ENCODE measurements around the gene AP3S1. TPM values are rescaled to one million over a fixed set of nuclear protein-coding genes. Genes with fewer than 3 reads are reported as not detected.
"Not testable (repeated sequence)": the region's sequence is repeated elsewhere in the genome, so short reads cannot be mapped to it uniquely, and the experiment has no call there.

Gene AP3S1
- total RNA-seq, 2 experiments from 2014 or later = 82.6 to 83.3 TPM

GRCh38 chr5:115858396-115858795 is 16.7 kb downstream of the AP3S1 start:
- Mint-ChIP-seq H3K36me3 (peaks cover 19% of the 10 kb centered on the region), H3K4me3 (peak overlapping the region; percentile 31), H3K4me1 (peaks cover 11% of the 10 kb centered on the region), H3K9me3 (peaks cover 10% of the 10 kb centered on the region), H3K27ac (no peak overlapping the region), H3K27me3 (no peaks in the 10 kb centered on the region)
- POLR2A ChIA-PET = no interaction called here
- DNase-seq (no peak), ATAC-seq (ENCODE audit: low read depth) (no peak)

- POLR2A ChIA-PET = no interaction called here
- H3K4me3 Mint-ChIP-seq = no peak overlapping the region
Measured at GRCh38 chr5:115859378-115859777, 17.6 kb downstream of the AP3S1 start.

GRCh38 chr5:115869256-115869795 is 27.6 kb downstream of the AP3S1 start:
- Mint-ChIP-seq H3K27me3 (no peaks in the 10 kb centered on the region), H3K9me3 (no peaks in the 10 kb centered on the region), H3K27ac (no peak overlapping the region), H3K36me3 (peaks cover 30% of the 10 kb centered on the region), H3K4me1 (no peaks in the 10 kb centered on the region), H3K4me3 (no peak overlapping the region)
- POLR2A ChIA-PET = no interaction called here
- DNase-seq (no peak), ATAC-seq (ENCODE audit: low read depth) (no peak)

More at GRCh38 chr5:115859378-115859777, 17.6 kb downstream of the AP3S1 start:
- Mint-ChIP-seq H3K27ac (no peak overlapping the region), H3K4me1 (peaks cover 11% of the 10 kb centered on the region), H3K36me3 (peaks cover 11% of the 10 kb centered on the region), H3K27me3 (no peaks in the 10 kb centered on the region), H3K9me3 (peaks cover 3% of the 10 kb centered on the region)
- ATAC-seq (ENCODE audit: low read depth) (no peak), DNase-seq (no peak)

DNA sequence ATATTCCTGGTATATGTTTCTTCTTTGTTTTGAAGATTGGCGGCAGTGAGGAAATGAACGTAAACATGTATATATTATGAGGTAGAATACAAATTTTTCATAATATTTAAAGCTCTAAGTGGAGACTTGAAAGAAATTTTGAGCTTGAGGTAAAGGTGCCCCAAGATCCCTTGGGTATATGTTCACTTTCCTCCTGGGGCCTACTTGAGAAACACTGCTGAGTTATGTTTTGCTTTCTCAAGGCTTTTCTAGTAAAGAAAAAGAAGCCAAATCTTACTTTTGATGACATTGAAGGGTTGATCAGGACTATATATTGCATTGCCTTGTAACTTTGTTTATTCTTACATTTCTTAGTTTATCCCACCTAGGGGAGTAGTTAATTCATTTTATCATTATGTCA is 30.7 kb downstream of the AP3S1 start:
- no peak overlapping the region for H3K4me3 Mint-ChIP-seq
- no peaks in the 10 kb centered on the region for H3K9me3 Mint-ChIP-seq
- no peaks in the 10 kb centered on the region for H3K4me1 Mint-ChIP-seq
- no peaks in the 10 kb centered on the region for H3K27me3 Mint-ChIP-seq
- H3K36me3 Mint-ChIP-seq = peaks cover 48% of the 10 kb centered on the region
- H3K27ac Mint-ChIP-seq = no peak overlapping the region
- DNase-seq (no peak), ATAC-seq (ENCODE audit: low read depth) (no peak)
- POLR2A ChIA-PET = no interaction called here

DNA sequence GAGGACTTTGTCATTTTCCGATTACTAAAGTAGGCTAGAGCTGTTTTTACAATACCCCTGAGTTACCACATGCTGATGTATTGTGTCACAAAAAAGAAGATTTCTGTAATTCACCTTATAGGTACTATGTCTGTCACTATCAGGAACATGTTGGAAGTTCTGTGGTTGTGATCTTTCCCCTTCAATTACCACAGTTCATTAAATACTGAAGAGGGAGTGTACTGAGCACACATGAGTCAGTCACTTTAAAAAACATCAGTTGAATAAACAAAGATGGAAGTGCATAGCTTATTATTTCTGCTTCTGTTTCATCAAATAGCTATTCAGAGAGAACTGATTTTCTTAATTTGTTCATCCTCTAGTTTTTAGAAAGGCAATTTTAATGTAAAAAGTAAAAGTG is 31.7 kb downstream of the AP3S1 start:
- POLR2A ChIA-PET = no interaction called here
- Mint-ChIP-seq H3K27me3 (no peaks in the 10 kb centered on the region), H3K9me3 (no peaks in the 10 kb centered on the region), H3K27ac (no peak overlapping the region), H3K36me3 (peaks cover 56% of the 10 kb centered on the region), H3K4me3 (no peak overlapping the region), H3K4me1 (no peaks in the 10 kb centered on the region)
- ATAC-seq (ENCODE audit: low read depth) (no peak), DNase-seq (no peak)

DNA sequence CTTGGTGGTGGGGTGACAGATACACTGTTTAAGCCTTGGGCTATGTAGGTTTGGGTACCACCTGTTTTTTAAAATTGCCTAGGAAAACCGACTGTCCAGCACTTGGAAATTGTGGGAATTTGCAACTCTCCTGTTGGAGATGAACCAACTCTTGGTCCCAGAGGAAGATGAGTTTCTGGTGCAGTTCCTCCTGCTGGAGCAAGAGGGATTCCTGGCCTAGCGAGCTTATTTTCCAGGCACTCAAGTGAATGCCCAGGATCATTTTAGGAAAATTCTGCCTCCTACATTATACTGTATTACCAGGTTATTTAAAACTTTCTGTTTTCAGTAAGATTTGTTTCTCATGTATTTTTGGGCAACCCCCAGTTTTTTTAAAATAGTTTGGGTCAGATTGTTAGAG is 33.7 kb downstream of the AP3S1 start:
- no peaks in the 10 kb centered on the region for H3K4me1 Mint-ChIP-seq
- H3K4me3 Mint-ChIP-seq = no peak overlapping the region
- H3K27me3 Mint-ChIP-seq = no peaks in the 10 kb centered on the region
- no peak for DNase-seq
- POLR2A ChIA-PET = no interaction called here
- H3K9me3 Mint-ChIP-seq = peaks cover 2% of the 10 kb centered on the region
- ATAC-seq (ENCODE audit: low read depth) = no peak
- H3K36me3 Mint-ChIP-seq = peaks cover 68% of the 10 kb centered on the region
- no peak overlapping the region for H3K27ac Mint-ChIP-seq

DNA sequence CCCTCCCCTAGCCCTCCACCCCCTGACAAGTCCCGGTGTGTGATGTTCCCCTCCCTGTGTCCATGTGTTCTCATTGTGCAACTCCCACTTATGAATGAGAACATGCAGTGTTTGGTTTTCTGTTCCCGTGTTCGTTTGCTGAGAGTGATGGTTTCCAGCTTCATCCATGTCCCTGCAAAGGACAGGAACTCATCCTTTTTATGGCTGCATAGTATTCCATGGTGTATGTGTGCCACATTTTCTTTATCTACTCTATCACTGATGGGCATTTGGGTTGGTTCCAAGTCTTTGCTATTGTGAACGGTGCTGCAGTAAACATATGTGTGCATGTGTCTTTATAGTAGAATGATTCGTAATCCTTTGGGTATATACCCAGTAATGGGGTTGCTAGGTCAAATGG is 35.6 kb downstream of the AP3S1 start:
- H3K27me3 Mint-ChIP-seq; H3K4me1 Mint-ChIP-seq; H3K9me3 Mint-ChIP-seq; POLR2A ChIA-PET; H3K27ac Mint-ChIP-seq; ATAC-seq (ENCODE audit: low read depth); H3K4me3 Mint-ChIP-seq; DNase-seq: not testable (repeated sequence)
- H3K36me3 Mint-ChIP-seq = peaks cover 64% of the 10 kb centered on the region

- POLR2A ChIA-PET; ATAC-seq (ENCODE audit: low read depth); H3K9me3 Mint-ChIP-seq; H3K4me1 Mint-ChIP-seq; H3K27ac Mint-ChIP-seq; H3K4me3 Mint-ChIP-seq; H3K27me3 Mint-ChIP-seq; DNase-seq: not testable (repeated sequence)
- H3K36me3 Mint-ChIP-seq = peaks cover 43% of the 10 kb centered on the region
Measured at GRCh38 chr5:115882434-115882833, 40.7 kb downstream of the AP3S1 start.

- H3K9me3 Mint-ChIP-seq = peaks cover 2% of the 10 kb centered on the region
- H3K27me3 Mint-ChIP-seq = no peaks in the 10 kb centered on the region
- ATAC-seq (ENCODE audit: low read depth) (no peak), DNase-seq (no peak)
- peaks cover 23% of the 10 kb centered on the region for H3K36me3 Mint-ChIP-seq
- H3K27ac Mint-ChIP-seq = no peak overlapping the region
- POLR2A ChIA-PET = no interaction called here
- no peaks in the 10 kb centered on the region for H3K4me1 Mint-ChIP-seq
- H3K4me3 Mint-ChIP-seq = no peak overlapping the region
Measured at GRCh38 chr5:115884704-115885103, 43.0 kb downstream of the AP3S1 start.

DNA sequence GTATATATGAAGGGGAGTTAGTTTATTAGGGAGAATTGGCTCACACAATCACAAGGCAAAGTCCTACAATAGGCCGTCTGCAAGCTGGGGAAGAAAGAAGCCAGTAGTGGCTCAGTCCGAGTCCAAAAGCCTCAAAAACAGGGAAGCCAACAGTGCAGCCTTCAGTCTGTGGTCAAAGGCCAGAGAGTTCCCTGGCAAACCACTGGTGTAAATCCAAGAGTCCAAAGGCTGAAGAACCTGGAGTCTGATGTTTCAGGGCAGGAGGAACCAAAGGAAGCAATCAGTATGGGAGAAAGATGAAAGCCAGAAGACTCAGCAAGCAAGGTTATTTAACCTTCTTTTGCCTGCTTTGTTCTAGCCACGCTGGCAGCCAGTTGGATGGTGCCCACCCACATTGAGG is 43.5 kb downstream of the AP3S1 start:
- ATAC-seq (ENCODE audit: low read depth); H3K27me3 Mint-ChIP-seq; H3K4me3 Mint-ChIP-seq; H3K27ac Mint-ChIP-seq; H3K4me1 Mint-ChIP-seq; DNase-seq; H3K9me3 Mint-ChIP-seq; POLR2A ChIA-PET: not testable (repeated sequence)
- H3K36me3 Mint-ChIP-seq = peaks cover 18% of the 10 kb centered on the region

DNA sequence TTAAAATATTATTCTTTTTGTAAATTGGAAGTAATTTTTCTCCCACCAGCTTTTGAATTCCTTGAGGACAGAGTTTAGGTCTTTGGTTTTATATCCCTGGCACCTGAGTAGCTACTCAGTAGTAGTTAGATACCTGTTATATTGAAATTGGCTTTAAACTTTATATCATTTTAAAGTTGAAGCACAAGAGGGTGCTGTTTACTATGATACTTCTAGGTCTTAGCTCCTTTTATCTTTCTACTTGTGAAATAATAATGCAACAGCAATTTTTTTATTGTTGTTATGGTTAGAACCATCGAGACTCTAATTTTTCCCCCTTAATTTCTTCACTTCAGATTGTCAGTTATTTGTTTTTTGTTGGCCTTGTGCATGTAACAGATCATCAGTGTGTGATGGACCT is 46.3 kb downstream of the AP3S1 start:
- H3K4me3 Mint-ChIP-seq = no peak overlapping the region
- no peak for DNase-seq
- no peak for ATAC-seq (ENCODE audit: low read depth)
- no peak overlapping the region for H3K27ac Mint-ChIP-seq
- POLR2A ChIA-PET = no interaction called here
- peaks cover 6% of the 10 kb centered on the region for H3K36me3 Mint-ChIP-seq
- no peaks in the 10 kb centered on the region for H3K27me3 Mint-ChIP-seq
- no peaks in the 10 kb centered on the region for H3K9me3 Mint-ChIP-seq
- H3K4me1 Mint-ChIP-seq = no peaks in the 10 kb centered on the region

DNA sequence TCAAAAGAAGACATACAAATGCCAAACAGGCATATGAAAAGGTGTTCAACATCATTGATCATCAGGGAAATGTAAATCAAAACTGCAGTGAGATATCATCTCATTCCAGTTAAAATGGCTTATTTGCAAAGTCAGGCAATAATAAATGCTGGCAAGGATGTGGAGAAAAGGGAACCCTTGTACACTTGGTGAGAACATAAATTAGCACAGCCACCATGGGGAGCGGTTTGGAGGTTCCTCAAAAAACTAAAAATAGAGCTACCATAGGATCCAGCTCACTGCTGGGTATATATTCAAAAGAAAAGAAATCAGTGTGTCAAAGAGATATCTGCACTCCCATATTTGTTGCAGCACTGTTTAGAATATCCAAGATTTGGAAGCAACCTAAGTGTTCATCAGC is 50.3 kb downstream of the AP3S1 start:
- Mint-ChIP-seq H3K27ac (no peak overlapping the region), H3K36me3 (peaks cover 7% of the 10 kb centered on the region), H3K27me3 (no peaks in the 10 kb centered on the region), H3K4me1 (no peaks in the 10 kb centered on the region), H3K9me3 (no peaks in the 10 kb centered on the region), H3K4me3 (no peak overlapping the region)
- POLR2A ChIA-PET = no interaction called here
- DNase-seq (no peak), ATAC-seq (ENCODE audit: low read depth) (no peak)

DNA sequence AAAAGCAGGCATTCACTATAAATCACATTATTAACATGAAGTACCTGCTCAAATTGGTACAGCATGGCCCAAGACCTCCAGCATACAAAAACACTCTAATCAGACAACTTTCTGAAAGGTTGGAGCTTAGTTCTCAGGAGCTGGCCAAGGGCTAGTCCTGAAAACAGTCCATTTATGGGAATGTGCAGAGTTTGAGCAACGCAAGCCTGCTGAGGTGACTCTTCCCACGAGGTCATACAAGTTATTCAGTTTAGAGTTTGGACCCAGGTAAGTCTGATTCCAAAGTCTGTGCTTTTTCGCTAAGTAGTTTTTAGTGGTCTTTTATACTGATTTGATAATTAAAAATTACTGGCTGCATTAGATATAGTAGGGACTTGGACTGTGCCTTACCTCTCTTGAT is 52.6 kb downstream of the AP3S1 start:
- H3K27ac Mint-ChIP-seq = no peak overlapping the region
- DNase-seq (no peak), ATAC-seq (ENCODE audit: low read depth) (no peak)
- H3K9me3 Mint-ChIP-seq = no peaks in the 10 kb centered on the region
- H3K4me3 Mint-ChIP-seq = no peak overlapping the region
- no peaks in the 10 kb centered on the region for H3K27me3 Mint-ChIP-seq
- POLR2A ChIA-PET = no interaction called here
- peaks cover 16% of the 10 kb centered on the region for H3K36me3 Mint-ChIP-seq
- H3K4me1 Mint-ChIP-seq = peaks cover 3% of the 10 kb centered on the region

GRCh38 chr5:115895821-115896220 is 54.1 kb downstream of the AP3S1 start:
- Mint-ChIP-seq H3K4me1 (peaks cover 3% of the 10 kb centered on the region), H3K27ac (no peak overlapping the region), H3K36me3 (peaks cover 19% of the 10 kb centered on the region), H3K9me3 (peaks cover 1% of the 10 kb centered on the region), H3K27me3 (no peaks in the 10 kb centered on the region), H3K4me3 (no peak overlapping the region)
- POLR2A ChIA-PET = no interaction called here
- ATAC-seq (ENCODE audit: low read depth) (no peak), DNase-seq (no peak)

DNA sequence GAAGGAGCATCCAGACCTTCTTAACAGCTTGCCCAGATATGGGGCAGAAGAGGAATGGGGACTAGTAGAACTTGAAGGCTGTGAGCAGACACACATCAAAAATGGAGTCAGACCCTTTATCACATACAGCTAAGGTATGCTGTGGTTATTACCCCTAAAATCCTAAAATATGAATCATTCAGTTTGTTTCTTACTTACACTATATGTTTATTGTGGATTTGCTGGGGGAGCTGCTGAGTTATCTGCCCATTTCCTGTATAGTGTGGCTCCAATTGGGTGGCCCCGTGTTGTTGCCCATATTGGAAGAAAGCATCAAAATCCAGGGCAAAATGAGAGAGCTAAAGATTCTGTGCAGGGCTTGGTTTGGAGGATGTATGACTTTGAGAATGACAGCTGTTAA is 56.9 kb downstream of the AP3S1 start:
- Mint-ChIP-seq H3K36me3 (peaks cover 16% of the 10 kb centered on the region), H3K4me1 (peaks cover 3% of the 10 kb centered on the region), H3K4me3 (no peak overlapping the region), H3K9me3 (peaks cover 1% of the 10 kb centered on the region), H3K27ac (no peak overlapping the region), H3K27me3 (no peaks in the 10 kb centered on the region)
- POLR2A ChIA-PET = no interaction called here
- ATAC-seq (ENCODE audit: low read depth) (no peak), DNase-seq (no peak)
